HEK293 (cell line): ENCODE results near the gene HHLA2.

Experiments
- CTCF ChIA-PET: fragments of 350-600 bp; formaldehyde crosslinking; extraction: SDS; loops from one replicate; lab custom pipeline; 2021; ENCODE audit warnings: antibody characterized with exemption; lab: Yijun Ruan, JAX
- POLR2A ChIA-PET: fragments of 300-600 bp; formaldehyde crosslinking; extraction: SDS; loops from one replicate; lab custom pipeline; 2020; ENCODE audit warnings: antibody characterized with exemption, inconsistent platforms; lab: Yijun Ruan, JAX
- H3K27ac ChIP-seq: fragments of 200-500 bp; sonication (Bioruptor generic); 2 replicates; pipeline ENCODE4 v1.5.1; 2014; ENCODE audit warnings: low read depth, low read length, control low read depth, inconsistent platforms; ENCODE audit errors: extremely low read depth
- H3K36me3 ChIP-seq, 2 experiments: fragments of 200-500 bp in 1 of 2; sonication (Bioruptor generic) in 1 of 2; 1 replicate in 1 of 2; 2 replicates in 1 of 2; pipeline ENCODE4 v1.5.1; 2014 to 2017; ENCODE audit warnings: inconsistent platforms in 2 of 2, low read length in 2 of 2; ENCODE audit not compliant: control insufficient read depth in 2 of 2, insufficient read depth in 1 of 2
- H3K4me1 ChIP-seq: fragments of 200-500 bp; sonication (Bioruptor generic); 2 replicates; pipeline ENCODE4 v1.5.1; 2014; ENCODE audit warnings: mild to moderate bottlenecking, low read length, inconsistent platforms; ENCODE audit not compliant: control insufficient read depth, insufficient read depth
- H3K4me3 ChIP-seq: 2 replicates; pipeline ENCODE4 v1.5.1; 2011; ENCODE audit warnings: low read depth, mild to moderate bottlenecking, control low read depth, low read length, moderate library complexity
- H3K9me3 ChIP-seq: fragments of 200-500 bp; sonication (Bioruptor generic); 2 replicates; pipeline ENCODE4 v1.5.1; 2014; ENCODE audit warnings: low read depth, low read length, inconsistent platforms; ENCODE audit not compliant: control insufficient read depth, insufficient read depth
- BCL11B ChIP-seq: fragments of 450-650 bp; formaldehyde crosslinking; IDR thresholded peaks from 2 replicates; pipeline ENCODE4 v1.5.1; 2016; ENCODE audit warnings: low read depth, missing biosample characterization, missing genetic modification characterization
- GLIS1 ChIP-seq: fragments of 450-650 bp; formaldehyde crosslinking; IDR thresholded peaks from 2 replicates; pipeline ENCODE4 v1.5.1; 2016; ENCODE audit warnings: missing biosample characterization, missing genetic modification characterization
- HOXA7 ChIP-seq: sonication (generic); formaldehyde crosslinking; IDR thresholded peaks from 2 replicates; pipeline ENCODE4 v1.8.1; 2022; ENCODE audit warnings: missing genetic modification reagents, borderline replicate concordance
- KLF8 ChIP-seq: fragments of 450-650 bp; formaldehyde crosslinking; IDR thresholded peaks from 2 replicates; pipeline ENCODE4 v1.5.1; 2016; ENCODE audit warnings: missing biosample characterization, missing genetic modification characterization
- REPIN1 ChIP-seq: fragments of 450-650 bp; formaldehyde crosslinking; IDR thresholded peaks from 2 replicates; pipeline ENCODE4 v1.5.1; 2017; ENCODE audit warnings: missing biosample characterization, missing genetic modification characterization, low read depth
- TCF7L2 ChIP-seq: IDR thresholded peaks from 2 replicates; pipeline ENCODE4 v1.6.1; 2011; ENCODE audit warnings: low read depth, mild to moderate bottlenecking, inconsistent platforms, low read length, moderate library complexity, borderline replicate concordance
- ZBTB17 ChIP-seq: fragments of 450-650 bp; formaldehyde crosslinking; IDR thresholded peaks from 2 replicates; pipeline ENCODE4 v1.5.1; 2016; ENCODE audit warnings: missing biosample characterization, missing genetic modification characterization
- ZBTB7A ChIP-seq: fragments of 450-650 bp; formaldehyde crosslinking; IDR thresholded peaks from 2 replicates; pipeline ENCODE4 v1.5.1; 2016; ENCODE audit warnings: low read depth, missing biosample characterization, missing genetic modification characterization
- ZFP41 ChIP-seq: fragments of 450-650 bp; formaldehyde crosslinking; IDR thresholded peaks from 2 replicates; pipeline ENCODE4 v1.5.1; 2016; ENCODE audit warnings: missing biosample characterization, missing genetic modification characterization, borderline replicate concordance
- ZNF112 ChIP-seq: fragments of 450-650 bp; formaldehyde crosslinking; IDR thresholded peaks from 2 replicates; pipeline ENCODE4 v1.5.0; 2017; ENCODE audit warnings: missing biosample characterization, missing genetic modification characterization
- ZNF146 ChIP-seq: fragments of 450-650 bp; formaldehyde crosslinking; IDR thresholded peaks from 2 replicates; pipeline ENCODE4 v1.5.1; 2016; ENCODE audit warnings: missing biosample characterization, missing genetic modification characterization
- ZNF157 ChIP-seq: fragments of 450-650 bp; formaldehyde crosslinking; IDR thresholded peaks from 2 replicates; pipeline ENCODE4 v1.5.1; 2016; ENCODE audit warnings: missing biosample characterization, missing genetic modification characterization
- ZNF521 ChIP-seq: fragments of 450-650 bp; formaldehyde crosslinking; IDR thresholded peaks from 2 replicates; pipeline ENCODE4 v1.5.1; 2017; ENCODE audit warnings: missing biosample characterization, mild to moderate bottlenecking, missing genetic modification characterization
- ZNF544 ChIP-seq: fragments of 450-650 bp; formaldehyde crosslinking; IDR thresholded peaks from 2 replicates; pipeline ENCODE4 v1.5.0; 2017; ENCODE audit warnings: missing biosample characterization, missing genetic modification characterization
- ZNF555 ChIP-seq: fragments of 450-650 bp; formaldehyde crosslinking; conservative IDR thresholded peaks from 2 replicates; pipeline ENCODE4 v1.5.1; 2017; ENCODE audit warnings: missing biosample characterization, mild to moderate bottlenecking, missing genetic modification characterization, inconsistent platforms
- ZNF623 ChIP-seq: fragments of 450-650 bp; formaldehyde crosslinking; IDR thresholded peaks from 2 replicates; pipeline ENCODE4 v1.5.1; 2016; ENCODE audit warnings: missing biosample characterization, missing genetic modification characterization
- ZNF629 ChIP-seq: fragments of 450-650 bp; formaldehyde crosslinking; IDR thresholded peaks from 2 replicates; pipeline ENCODE4 v1.5.1; 2017; ENCODE audit warnings: missing biosample characterization, missing genetic modification characterization
- ZNF776 ChIP-seq: fragments of 450-650 bp; formaldehyde crosslinking; IDR thresholded peaks from 2 replicates; pipeline ENCODE4 v1.5.0; 2017; ENCODE audit warnings: missing biosample characterization, missing genetic modification characterization, borderline replicate concordance
- ZNF837 ChIP-seq: fragments of 450-650 bp; formaldehyde crosslinking; IDR thresholded peaks from 2 replicates; pipeline ENCODE4 v1.5.1; 2016; ENCODE audit warnings: missing biosample characterization, missing genetic modification characterization
- TF ChIP-seq, protein P1 (sequence below): fragments of 450-650 bp; formaldehyde crosslinking; IDR thresholded peaks from 2 replicates; pipeline ENCODE4 v1.5.0; 2017; ENCODE audit warnings: missing biosample characterization, missing genetic modification characterization, borderline replicate concordance
- TF ChIP-seq, protein P2 (sequence below): fragments of 450-650 bp; IDR thresholded peaks from 2 replicates; pipeline ENCODE4 v1.5.1; 2018; ENCODE audit warnings: missing biosample characterization, missing genetic modification characterization
- TF ChIP-seq, protein P3 (sequence below): fragments of 450-650 bp; formaldehyde crosslinking; IDR thresholded peaks from 2 replicates; pipeline ENCODE4 v1.5.1; 2017; ENCODE audit warnings: missing biosample characterization, missing genetic modification characterization

Gene HHLA2

DNA sequence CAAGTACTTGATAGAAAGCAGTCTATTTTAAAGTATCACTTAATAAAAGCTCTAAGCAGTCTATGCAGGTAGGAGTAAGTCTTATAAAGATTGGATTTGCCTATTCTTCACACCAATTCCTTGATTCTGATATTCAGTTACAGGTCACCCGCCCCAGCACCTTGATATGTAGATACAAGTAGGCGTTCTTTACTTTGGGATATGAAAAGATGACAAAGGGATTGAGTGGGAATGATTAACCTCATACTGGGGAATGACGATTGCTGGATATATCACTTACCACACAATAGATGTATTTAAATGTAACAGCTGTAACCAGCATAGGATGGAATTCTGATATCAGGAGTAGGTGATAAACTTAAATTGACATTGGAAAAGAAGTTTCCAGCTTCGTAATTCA is 47.1 kb downstream of the HHLA2 start:
- no peaks in the 10 kb centered on the region for H3K36me3 ChIP-seq
- TF ChIP-seq ZNF629 (tag by site-specific recombination) (no peak), ZNF146 (tag by site-specific recombination) (no peak), KLF8 (tag by site-specific recombination) (no peak), ZNF837 (tag by site-specific recombination) (no peak), TCF7L2 (no peak), HOXA7 (CRISPR knock-in tag) (no peak), ZNF544 (no peak), ZBTB7A (no peak), ZBTB17 (tag by site-specific recombination) (no peak), ZNF157 (tag by site-specific recombination) (no peak), ZNF776 (tag by site-specific recombination) (no peak), ZNF521 (tag by site-specific recombination) (no peak), BCL11B (tag by site-specific recombination) (no peak), ZNF623 (tag by site-specific recombination) (no peak), REPIN1 (no peak)
- TF ChIP-seq, protein P1, sequence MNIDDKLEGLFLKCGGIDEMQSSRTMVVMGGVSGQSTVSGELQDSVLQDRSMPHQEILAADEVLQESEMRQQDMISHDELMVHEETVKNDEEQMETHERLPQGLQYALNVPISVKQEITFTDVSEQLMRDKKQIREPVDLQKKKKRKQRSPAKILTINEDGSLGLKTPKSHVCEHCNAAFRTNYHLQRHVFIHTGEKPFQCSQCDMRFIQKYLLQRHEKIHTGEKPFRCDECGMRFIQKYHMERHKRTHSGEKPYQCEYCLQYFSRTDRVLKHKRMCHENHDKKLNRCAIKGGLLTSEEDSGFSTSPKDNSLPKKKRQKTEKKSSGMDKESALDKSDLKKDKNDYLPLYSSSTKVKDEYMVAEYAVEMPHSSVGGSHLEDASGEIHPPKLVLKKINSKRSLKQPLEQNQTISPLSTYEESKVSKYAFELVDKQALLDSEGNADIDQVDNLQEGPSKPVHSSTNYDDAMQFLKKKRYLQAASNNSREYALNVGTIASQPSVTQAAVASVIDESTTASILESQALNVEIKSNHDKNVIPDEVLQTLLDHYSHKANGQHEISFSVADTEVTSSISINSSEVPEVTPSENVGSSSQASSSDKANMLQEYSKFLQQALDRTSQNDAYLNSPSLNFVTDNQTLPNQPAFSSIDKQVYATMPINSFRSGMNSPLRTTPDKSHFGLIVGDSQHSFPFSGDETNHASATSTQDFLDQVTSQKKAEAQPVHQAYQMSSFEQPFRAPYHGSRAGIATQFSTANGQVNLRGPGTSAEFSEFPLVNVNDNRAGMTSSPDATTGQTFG, result no peak
- TF ChIP-seq, protein P2, sequence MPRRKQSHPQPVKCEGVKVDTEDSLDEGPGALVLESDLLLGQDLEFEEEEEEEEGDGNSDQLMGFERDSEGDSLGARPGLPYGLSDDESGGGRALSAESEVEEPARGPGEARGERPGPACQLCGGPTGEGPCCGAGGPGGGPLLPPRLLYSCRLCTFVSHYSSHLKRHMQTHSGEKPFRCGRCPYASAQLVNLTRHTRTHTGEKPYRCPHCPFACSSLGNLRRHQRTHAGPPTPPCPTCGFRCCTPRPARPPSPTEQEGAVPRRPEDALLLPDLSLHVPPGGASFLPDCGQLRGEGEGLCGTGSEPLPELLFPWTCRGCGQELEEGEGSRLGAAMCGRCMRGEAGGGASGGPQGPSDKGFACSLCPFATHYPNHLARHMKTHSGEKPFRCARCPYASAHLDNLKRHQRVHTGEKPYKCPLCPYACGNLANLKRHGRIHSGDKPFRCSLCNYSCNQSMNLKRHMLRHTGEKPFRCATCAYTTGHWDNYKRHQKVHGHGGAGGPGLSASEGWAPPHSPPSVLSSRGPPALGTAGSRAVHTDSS (tag by site-specific recombination), result no peak
- TF ChIP-seq, protein P3, sequence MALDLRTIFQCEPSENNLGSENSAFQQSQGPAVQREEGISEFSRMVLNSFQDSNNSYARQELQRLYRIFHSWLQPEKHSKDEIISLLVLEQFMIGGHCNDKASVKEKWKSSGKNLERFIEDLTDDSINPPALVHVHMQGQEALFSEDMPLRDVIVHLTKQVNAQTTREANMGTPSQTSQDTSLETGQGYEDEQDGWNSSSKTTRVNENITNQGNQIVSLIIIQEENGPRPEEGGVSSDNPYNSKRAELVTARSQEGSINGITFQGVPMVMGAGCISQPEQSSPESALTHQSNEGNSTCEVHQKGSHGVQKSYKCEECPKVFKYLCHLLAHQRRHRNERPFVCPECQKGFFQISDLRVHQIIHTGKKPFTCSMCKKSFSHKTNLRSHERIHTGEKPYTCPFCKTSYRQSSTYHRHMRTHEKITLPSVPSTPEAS, result no peak
- TF ChIP-seq, all 188 proteins: peak for 0
- Histone ChIP-seq H3K4me1 (no peaks in the 10 kb centered on the region), H3K4me3 (no peak overlapping the region), H3K9me3 (no peaks in the 10 kb centered on the region), H3K27ac (no peak overlapping the region)
- POLR2A ChIA-PET, result no interaction called here
- CTCF ChIA-PET, result interaction anchor here (0.6 kb wide), 2 partner anchors 11 to 105 kb away, joined by 3 read pairs; no protein-coding TSS in a partner anchor

DNA sequence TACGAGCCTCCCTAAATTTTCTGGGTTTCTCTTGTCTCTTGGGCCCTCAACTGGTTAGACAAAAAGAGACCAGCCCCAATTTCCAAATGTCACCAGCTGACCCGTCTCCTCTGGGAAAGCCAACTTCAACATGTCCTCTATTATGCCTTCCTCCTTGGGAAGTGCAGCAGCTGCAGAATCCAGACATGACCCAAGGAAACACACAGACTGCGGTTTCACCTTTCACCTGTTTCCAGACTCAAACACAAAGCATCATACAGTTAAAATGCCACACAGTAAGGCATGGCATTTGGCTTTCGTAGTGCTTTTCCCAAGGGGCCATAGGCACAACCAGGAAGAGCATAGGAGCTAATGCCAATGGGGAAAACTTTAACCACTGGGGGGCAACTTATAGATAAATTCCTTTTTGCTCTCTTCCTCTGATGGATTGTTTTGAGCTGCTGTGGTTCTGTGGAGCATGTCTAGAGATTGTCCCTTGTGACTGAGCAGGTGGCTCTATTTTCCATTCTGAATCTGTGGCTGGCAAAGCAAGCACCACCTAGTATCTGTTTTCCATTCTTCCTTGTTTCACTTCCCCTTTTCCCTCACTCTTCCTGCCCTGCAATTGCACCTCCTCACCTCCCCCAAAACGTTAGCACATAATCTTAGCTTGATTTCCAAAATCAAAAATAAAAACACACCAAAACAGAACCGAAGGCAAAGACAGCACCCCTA is 49.3 kb downstream of the HHLA2 start:
- Histone ChIP-seq H3K9me3 (no peaks in the 10 kb centered on the region), H3K27ac (no peak overlapping the region), H3K36me3 (no peaks in the 10 kb centered on the region), H3K4me1 (no peaks in the 10 kb centered on the region), H3K4me3 (no peak overlapping the region)
- ChIA-PET CTCF (interaction anchor here (0.7 kb wide), 1 partner anchor 214 kb away, joined by 4 read pairs; no protein-coding TSS in a partner anchor), POLR2A (no interaction called here)
- TF ChIP-seq GLIS1 (tag by site-specific recombination) (no peak), ZNF112 (tag by site-specific recombination) (no peak), ZNF555 (no peak), ZFP41 (tag by site-specific recombination) (no peak)
